ENCODE data around the gene A3GALT2. TPM values are rescaled to one million over a fixed set of nuclear protein-coding genes. Genes with fewer than 3 reads are reported as not detected.
"Not testable (repeated sequence)": the region's sequence is repeated elsewhere in the genome, so short reads cannot be mapped to it uniquely, and the experiment has no call there.

A3GALT2 gene
- total RNA-seq, 1 donor from 2014 or later: 0.71 TPM

GRCh38 chr1:33295023-33295422 lies 25.9 kb downstream of the A3GALT2 start:
- Mint-ChIP-seq H3K36me3 (ENCODE audit: unreplicated experiment) (peaks cover 9% of the 10 kb centered on the region), H3K4me3 (ENCODE audit: unreplicated experiment) (no peak overlapping the region), H3K4me1 (ENCODE audit: low read depth, unreplicated experiment) (peaks cover 5% of the 10 kb centered on the region), H3K27me3 (ENCODE audit: unreplicated experiment) (peaks cover 12% of the 10 kb centered on the region), H3K9me3 (ENCODE audit: unreplicated experiment) (peaks cover 2% of the 10 kb centered on the region), H3K27ac (ENCODE audit: unreplicated experiment) (no peak overlapping the region)
- DNase-seq: no peak
- TF ChIP-seq CTCF (IDR thresholded peaks at IDR 0.05; ENCODE audit: partially characterized antibody, unreplicated experiment): no peak

- no peak for TF ChIP-seq CTCF (IDR thresholded peaks at IDR 0.05; ENCODE audit: partially characterized antibody, unreplicated experiment)
- Mint-ChIP-seq H3K4me3 (ENCODE audit: unreplicated experiment) (no peak overlapping the region), H3K9me3 (ENCODE audit: unreplicated experiment) (peaks cover 2% of the 10 kb centered on the region), H3K27me3 (ENCODE audit: unreplicated experiment) (peaks cover 12% of the 10 kb centered on the region), H3K4me1 (ENCODE audit: low read depth, unreplicated experiment) (peaks cover 3% of the 10 kb centered on the region), H3K27ac (ENCODE audit: unreplicated experiment) (no peak overlapping the region), H3K36me3 (ENCODE audit: unreplicated experiment) (peaks cover 9% of the 10 kb centered on the region)
- no peak for DNase-seq
These were observed 26.6 kb downstream of the A3GALT2 start for GRCh38 chr1:33294071-33295010.

GRCh38 chr1:33292726-33293340 lies 28.1 kb downstream of the A3GALT2 start:
- Mint-ChIP-seq H3K9me3 (ENCODE audit: unreplicated experiment) (peaks cover 4% of the 10 kb centered on the region), H3K27ac (ENCODE audit: unreplicated experiment) (no peak overlapping the region), H3K36me3 (ENCODE audit: unreplicated experiment) (peaks cover 13% of the 10 kb centered on the region), H3K27me3 (ENCODE audit: unreplicated experiment) (peaks cover 12% of the 10 kb centered on the region), H3K4me3 (ENCODE audit: unreplicated experiment) (no peak overlapping the region), H3K4me1 (ENCODE audit: low read depth, unreplicated experiment) (peaks cover 4% of the 10 kb centered on the region)
- no peak for TF ChIP-seq CTCF (IDR thresholded peaks at IDR 0.05; ENCODE audit: partially characterized antibody, unreplicated experiment)
- DNase-seq: no peak

GRCh38 chr1:33290615-33291014 lies 30.3 kb downstream of the A3GALT2 start:
- not testable (repeated sequence) for H3K9me3 Mint-ChIP-seq (ENCODE audit: unreplicated experiment); H3K4me1 Mint-ChIP-seq (ENCODE audit: low read depth, unreplicated experiment); H3K4me3 Mint-ChIP-seq (ENCODE audit: unreplicated experiment); H3K27ac Mint-ChIP-seq (ENCODE audit: unreplicated experiment); DNase-seq; H3K27me3 Mint-ChIP-seq (ENCODE audit: unreplicated experiment)
- H3K36me3 Mint-ChIP-seq (ENCODE audit: unreplicated experiment): peaks cover 13% of the 10 kb centered on the region

GRCh38 chr1:33289858-33290154 lies 31.1 kb downstream of the A3GALT2 start:
- TF ChIP-seq CTCF (IDR thresholded peaks at IDR 0.05; ENCODE audit: partially characterized antibody, unreplicated experiment): no peak
- no peak for DNase-seq
- H3K9me3 Mint-ChIP-seq (ENCODE audit: unreplicated experiment): peaks cover 4% of the 10 kb centered on the region
- peaks cover 2% of the 10 kb centered on the region for H3K4me1 Mint-ChIP-seq (ENCODE audit: low read depth, unreplicated experiment)
- peaks cover 5% of the 10 kb centered on the region for H3K27me3 Mint-ChIP-seq (ENCODE audit: unreplicated experiment)
- no peak overlapping the region for H3K4me3 Mint-ChIP-seq (ENCODE audit: unreplicated experiment)
- H3K27ac Mint-ChIP-seq (ENCODE audit: unreplicated experiment): no peak overlapping the region
- peaks cover 13% of the 10 kb centered on the region for H3K36me3 Mint-ChIP-seq (ENCODE audit: unreplicated experiment)

All from glutamatergic neuron (in vitro differentiated cells).